RWPE2 (cell line): Measurements from ENCODE around the gene ATCAY.
A peak's percentile ranks its signal among the peaks of the same experiment; 100 is the strongest.
"Not testable (repeated sequence)": the region's sequence is repeated elsewhere in the genome, so short reads cannot be mapped to it uniquely, and the experiment has no call there.

ENCODE experiments used
- ATAC-seq: fragments of 200-7000 bp; cut with Tn5 transposase; 3 replicates; pipeline ENCODE4 v1.9.1; 2021; ENCODE audit warnings: low read depth
- DNase-seq: peaks from one replicate; pipeline ENCODE4 v3.0.0-alpha.2; 2020; ENCODE audit warnings: low spot score
- H3K27ac ChIP-seq: fragments of 450-650 bp; 2 replicates; pipeline ENCODE4 v1.5.1; 2017; ENCODE audit warnings: mild to moderate bottlenecking; ENCODE audit not compliant: poor library complexity, severe bottlenecking
- H3K27me3 ChIP-seq: fragments of 250-450 bp; sonication (Bioruptor Pico); 2 replicates; pipeline ENCODE4 v1.5.1; 2021; ENCODE audit warnings: mild to moderate bottlenecking, moderate library complexity; ENCODE audit not compliant: insufficient read depth, poor library complexity, severe bottlenecking
- H3K36me3 ChIP-seq: fragments of 250-450 bp; sonication (Bioruptor Pico); 2 replicates; pipeline ENCODE4 v1.5.1; 2020; ENCODE audit warnings: low read depth, mild to moderate bottlenecking, moderate library complexity
- H3K4me1 ChIP-seq: fragments of 250-450 bp; sonication (Bioruptor Pico); 2 replicates; pipeline ENCODE4 v1.5.1; 2021; ENCODE audit warnings: mild to moderate bottlenecking, moderate library complexity; ENCODE audit not compliant: insufficient read depth, poor library complexity, severe bottlenecking
- H3K4me3 ChIP-seq: fragments of 250-450 bp; sonication (Bioruptor Pico); 2 replicates; pipeline ENCODE4 v1.5.1; 2021; ENCODE audit warnings: mild to moderate bottlenecking, moderate library complexity; ENCODE audit not compliant: severe bottlenecking
- H3K9me3 ChIP-seq: fragments of 250-450 bp; sonication (Bioruptor Pico); 2 replicates; pipeline ENCODE4 v1.5.1; 2021; ENCODE audit warnings: mild to moderate bottlenecking, moderate library complexity; ENCODE audit not compliant: severe bottlenecking
- TF ChIP-seq, protein P1 (sequence below): fragments of 450-650 bp; IDR thresholded peaks from one replicate; pipeline ENCODE4 v1.5.1; 2017; ENCODE audit warnings: mild to moderate bottlenecking, moderate library complexity; ENCODE audit not compliant: poor library complexity, severe bottlenecking

Gene ATCAY

DNA sequence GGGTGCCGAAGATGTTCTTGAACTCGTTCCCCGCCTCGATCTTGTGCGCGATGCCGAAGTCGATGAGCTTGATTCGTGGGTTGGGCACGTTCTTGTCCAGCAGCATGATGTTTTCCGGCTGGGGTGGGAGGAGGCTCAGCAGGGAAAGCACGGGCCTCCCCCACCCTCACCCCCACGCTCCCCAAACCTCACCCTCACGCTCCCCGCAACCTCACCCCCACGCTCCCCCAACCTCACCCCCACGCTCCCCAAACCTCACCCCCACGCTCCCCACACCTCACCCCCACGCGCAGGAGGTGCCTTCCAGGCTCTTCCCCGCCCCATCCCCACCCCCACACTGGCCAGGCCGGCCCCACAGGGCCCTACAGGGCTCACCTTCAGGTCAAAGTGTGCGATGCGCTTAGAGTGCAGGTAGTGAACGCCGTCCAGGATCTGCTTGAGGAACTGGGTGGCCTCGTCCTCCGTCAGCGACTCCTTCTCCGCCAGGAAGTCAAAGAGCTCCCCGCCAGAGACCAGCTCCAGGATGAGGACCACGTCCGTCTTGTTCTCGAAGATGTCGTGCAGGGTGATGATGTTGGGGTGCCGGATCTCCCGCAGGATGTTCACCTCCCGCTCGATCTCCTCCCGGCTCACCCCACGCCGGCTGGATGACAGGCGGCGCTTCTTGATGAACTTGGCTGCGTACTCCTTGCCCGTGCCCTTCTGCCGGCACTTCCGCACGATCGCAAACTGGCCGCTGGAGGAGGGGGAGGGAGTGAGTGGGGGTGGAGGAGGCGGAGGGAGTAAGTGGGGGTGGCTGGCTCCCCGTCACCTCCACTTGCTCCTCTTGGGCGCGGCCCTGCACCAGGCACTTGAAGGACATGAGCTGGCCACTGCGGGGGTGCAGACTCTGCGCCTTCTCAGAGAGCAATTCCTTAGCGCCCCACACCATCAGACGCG lies 84.0 kb downstream of the ATCAY start:
- H3K27ac ChIP-seq = no peak overlapping the region
- H3K27me3 ChIP-seq = no peaks in the 10 kb centered on the region
- ATAC-seq (no peak), DNase-seq (no peak)
- peaks cover 12% of the 10 kb centered on the region for H3K4me1 ChIP-seq
- peaks cover 85% of the 10 kb centered on the region for H3K36me3 ChIP-seq
- H3K4me3 ChIP-seq = no peak overlapping the region
- H3K9me3 ChIP-seq = no peaks in the 10 kb centered on the region
- TF ChIP-seq, protein P1, sequence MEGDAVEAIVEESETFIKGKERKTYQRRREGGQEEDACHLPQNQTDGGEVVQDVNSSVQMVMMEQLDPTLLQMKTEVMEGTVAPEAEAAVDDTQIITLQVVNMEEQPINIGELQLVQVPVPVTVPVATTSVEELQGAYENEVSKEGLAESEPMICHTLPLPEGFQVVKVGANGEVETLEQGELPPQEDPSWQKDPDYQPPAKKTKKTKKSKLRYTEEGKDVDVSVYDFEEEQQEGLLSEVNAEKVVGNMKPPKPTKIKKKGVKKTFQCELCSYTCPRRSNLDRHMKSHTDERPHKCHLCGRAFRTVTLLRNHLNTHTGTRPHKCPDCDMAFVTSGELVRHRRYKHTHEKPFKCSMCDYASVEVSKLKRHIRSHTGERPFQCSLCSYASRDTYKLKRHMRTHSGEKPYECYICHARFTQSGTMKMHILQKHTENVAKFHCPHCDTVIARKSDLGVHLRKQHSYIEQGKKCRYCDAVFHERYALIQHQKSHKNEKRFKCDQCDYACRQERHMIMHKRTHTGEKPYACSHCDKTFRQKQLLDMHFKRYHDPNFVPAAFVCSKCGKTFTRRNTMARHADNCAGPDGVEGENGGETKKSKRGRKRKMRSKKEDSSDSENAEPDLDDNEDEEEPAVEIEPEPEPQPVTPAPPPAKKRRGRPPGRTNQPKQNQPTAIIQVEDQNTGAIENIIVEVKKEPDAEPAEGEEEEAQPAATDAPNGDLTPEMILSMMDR = no peak

DNA sequence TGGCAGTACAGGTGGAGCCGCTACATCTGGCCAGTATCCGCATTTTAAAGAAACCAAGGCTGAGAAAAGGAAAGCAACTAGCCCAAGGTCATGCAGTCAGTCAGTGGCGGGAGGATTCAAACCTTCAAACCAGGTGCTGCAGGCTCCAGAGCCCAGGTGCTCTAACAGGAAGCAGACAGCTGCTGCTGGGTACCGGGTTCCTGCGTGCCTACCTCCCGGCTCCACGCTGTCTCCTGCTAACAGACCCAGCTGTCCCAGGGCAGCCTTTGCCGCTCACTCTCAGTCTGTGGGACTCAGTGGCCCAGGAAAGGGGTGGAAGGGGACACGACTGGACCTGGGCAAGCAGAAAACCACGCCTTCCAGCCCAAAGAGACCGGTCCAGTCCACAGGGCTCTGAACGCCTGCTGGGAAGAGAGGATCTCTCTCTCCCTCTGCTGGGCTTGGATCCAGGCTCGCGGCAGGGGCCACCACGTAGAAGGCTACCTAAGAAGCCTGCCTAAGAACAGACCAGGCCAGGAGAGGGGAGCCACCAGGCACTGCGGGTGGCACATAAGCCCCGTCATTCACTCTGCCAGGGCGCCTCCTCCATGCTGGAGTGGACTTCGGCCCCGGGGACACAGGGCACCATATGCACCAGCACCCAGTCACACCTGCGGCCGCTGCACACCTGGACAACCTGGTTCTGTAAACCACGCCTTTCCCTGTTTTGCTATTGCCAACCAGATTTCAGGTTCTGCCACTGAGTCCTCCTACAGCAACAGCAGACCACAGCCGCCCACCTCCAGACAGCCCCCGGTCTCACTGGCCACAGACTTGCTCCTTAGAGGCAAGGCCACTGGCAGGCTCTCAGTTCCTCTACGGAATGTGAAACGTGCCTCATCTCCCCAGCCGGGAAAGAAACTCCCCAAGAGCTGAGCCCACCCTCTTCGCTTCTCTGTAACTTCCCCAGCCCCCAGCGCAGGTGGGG lies 85.8 kb downstream of the ATCAY start:
- H3K36me3 ChIP-seq = peaks cover 72% of the 10 kb centered on the region
- no peaks in the 10 kb centered on the region for H3K27me3 ChIP-seq
- DNase-seq (no peak), ATAC-seq (no peak)
- no peaks in the 10 kb centered on the region for H3K9me3 ChIP-seq
- TF ChIP-seq, protein P1 = no peak
- no peak overlapping the region for H3K4me3 ChIP-seq
- H3K4me1 ChIP-seq = peaks cover 12% of the 10 kb centered on the region
- H3K27ac ChIP-seq = no peak overlapping the region

DNA sequence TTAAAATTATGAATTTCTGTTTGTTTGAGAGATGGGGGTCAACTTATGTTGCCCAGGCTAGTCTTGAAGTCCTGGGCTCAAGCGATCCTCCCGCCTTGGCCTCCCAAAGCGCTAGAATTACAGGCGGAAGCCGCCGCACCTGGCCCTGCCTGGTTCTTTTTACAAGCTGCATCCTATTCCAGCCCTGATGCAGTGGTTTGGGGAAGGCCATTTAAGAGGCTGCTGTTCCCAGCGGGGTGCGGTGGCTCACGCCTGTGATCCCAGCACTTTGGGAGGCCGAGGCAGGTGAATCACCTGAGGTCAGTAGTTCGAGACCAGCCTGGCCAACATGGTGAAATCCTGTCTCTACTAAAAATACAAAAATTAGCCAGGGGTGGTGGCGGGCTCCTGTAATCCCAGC lies 87.5 kb downstream of the ATCAY start:
- peaks cover 56% of the 10 kb centered on the region for H3K36me3 ChIP-seq
- not testable (repeated sequence) for H3K4me3 ChIP-seq, H3K9me3 ChIP-seq, H3K27me3 ChIP-seq, ATAC-seq, DNase-seq
- H3K4me1 ChIP-seq = peaks cover 12% of the 10 kb centered on the region
- H3K27ac ChIP-seq = peak overlapping the region; percentile 92

DNA sequence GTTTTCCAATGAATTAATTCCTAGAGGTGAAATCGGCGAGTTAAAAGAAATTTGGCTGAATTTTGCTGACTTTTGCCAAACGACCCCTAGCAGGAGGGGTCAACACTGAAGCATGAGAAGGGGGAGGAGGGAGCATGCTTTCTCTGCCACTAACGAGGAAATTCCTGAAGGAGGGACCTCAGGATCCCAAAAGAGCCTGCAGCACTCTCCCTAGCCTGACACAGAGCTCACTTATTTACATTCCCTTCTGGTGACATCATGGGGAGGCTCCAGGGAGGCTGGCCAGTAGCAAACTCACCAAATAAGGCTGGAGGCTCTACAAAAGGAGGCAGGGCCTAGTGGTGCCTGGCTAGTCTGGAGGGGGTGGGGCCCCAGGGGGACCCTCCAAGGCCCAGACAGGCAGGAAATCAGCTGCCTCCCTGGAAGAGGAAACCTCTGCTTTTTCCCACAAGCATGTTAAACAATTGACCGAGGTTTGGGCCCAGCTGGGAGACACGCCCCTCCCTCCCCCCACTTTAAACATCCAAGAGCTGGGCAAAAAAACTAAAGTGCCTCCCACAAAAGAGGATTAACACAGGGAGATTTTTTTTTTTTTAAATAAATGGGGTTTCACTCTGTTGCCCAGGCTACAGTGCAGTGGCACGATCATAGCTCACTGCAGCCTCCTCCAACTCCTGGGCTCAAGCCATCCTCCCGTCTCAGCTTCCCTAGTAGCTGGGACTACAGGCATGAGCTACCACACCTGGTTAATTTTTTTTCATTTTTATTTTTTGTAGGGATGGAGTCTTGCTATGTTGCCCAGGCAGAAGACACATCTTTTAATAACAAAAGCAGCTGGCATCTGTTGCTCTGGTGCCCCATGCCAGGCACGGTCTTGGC lies 88.3 kb downstream of the ATCAY start:
- Histone ChIP-seq H3K27me3 (no peaks in the 10 kb centered on the region), H3K9me3 (no peaks in the 10 kb centered on the region), H3K4me3 (peak overlapping the region; percentile 96), H3K27ac (peak overlapping the region; percentile 92), H3K36me3 (peaks cover 48% of the 10 kb centered on the region), H3K4me1 (peaks cover 12% of the 10 kb centered on the region)
- DNase-seq = peak; percentile 89
- ATAC-seq = peak; percentile 69
- TF ChIP-seq, protein P1 = no peak
